ENCODE measurements around the gene CTPS1. TPM values are rescaled to one million over a fixed set of nuclear protein-coding genes. Genes with fewer than 3 reads are reported as not detected.

CTPS1 gene
- total and polyA plus RNA-seq, 2 experiments from 2014 or later: 31.8 to 93.9 TPM

- DNase-seq (ENCODE audit: low spot score): no peak
- no peaks in the 10 kb centered on the region for H3F3A ChIP-seq (replicated peaks; ENCODE audit: low read depth)
- H3K79me2 ChIP-seq (replicated peaks; ENCODE audit: insufficient read depth): peaks cover 20% of the 10 kb centered on the region
- H3K4me3 Mint-ChIP-seq: no peak overlapping the region
- H3K4me3 ChIP-seq: no peak overlapping the region
- H3K27ac ChIP-seq (ENCODE audit: low read depth): no peak overlapping the region
- H3K27me3 Mint-ChIP-seq (ENCODE audit: insufficient read depth, low read depth, poor library complexity): peaks cover 8% of the 10 kb centered on the region
- TF ChIP-seq STAT1 (IDR thresholded peaks at IDR 0.05; ENCODE audit: unreplicated experiment) (no peak), ZNF114 (CRISPR knock-in tag; IDR thresholded peaks at IDR 0.05) (no peak), REST (IDR thresholded peaks at IDR 0.05; ENCODE audit: unreplicated experiment) (no peak), ZNF462 (CRISPR knock-in tag; IDR thresholded peaks at IDR 0.05) (no peak), NANOG (IDR thresholded peaks at IDR 0.05; ENCODE audit: borderline replicate concordance) (no peak), EZH2phosphoT487 (IDR thresholded peaks at IDR 0.05; ENCODE audit: unreplicated experiment) (no peak), ZNF331 (CRISPR knock-in tag; IDR thresholded peaks at IDR 0.05; ENCODE audit: low read depth) (no peak), POLR2AphosphoS5 (IDR thresholded peaks at IDR 0.05; ENCODE audit: low read depth) (no peak), EZH2 (IDR thresholded peaks at IDR 0.05; ENCODE audit: low read depth, unreplicated experiment) (no peak), CREB1 (CRISPR knock-in tag; IDR thresholded peaks at IDR 0.05; ENCODE audit: low read depth) (no peak), JUNB (IDR thresholded peaks at IDR 0.05; ENCODE audit: unreplicated experiment) (no peak), ETS1 (IDR thresholded peaks at IDR 0.05) (no peak), CTCF (conservative IDR thresholded peaks at IDR 0.05; ENCODE audit: low read depth in 2 of 2) (no peak)
- no peak overlapping the region for H3K4me2 ChIP-seq
- peaks cover 9% of the 10 kb centered on the region for H4K20me1 ChIP-seq (replicated peaks; ENCODE audit: insufficient read depth)
- peaks cover 18% of the 10 kb centered on the region for H3K4me1 Mint-ChIP-seq
- no peaks in the 10 kb centered on the region for H3K36me3 ChIP-seq (ENCODE audit: insufficient read depth)
- no peaks in the 10 kb centered on the region for H3K9me3 Mint-ChIP-seq
- H3K9me2 ChIP-seq (ENCODE audit: insufficient read depth): no peaks in the 10 kb centered on the region
- no peaks in the 10 kb centered on the region for H3K27me3 ChIP-seq (ENCODE audit: insufficient read depth)
- no peak for ATAC-seq
- H3K27ac Mint-ChIP-seq: no peak overlapping the region
- peaks cover 21% of the 10 kb centered on the region for H3K4me1 ChIP-seq (ENCODE audit: insufficient read depth)
- H2AFZ ChIP-seq: no peak overlapping the region
- H3K36me3 Mint-ChIP-seq (ENCODE audit: low read depth): peaks cover 8% of the 10 kb centered on the region
Observed at GRCh38 chr1:40976952-40977690, 2.4 kb upstream of the CTPS1 start.
